ENCODE results near the gene DCP1A. TPM values are rescaled to one million over a fixed set of nuclear protein-coding genes. Genes with fewer than 3 reads are reported as not detected.

Gene DCP1A
- total RNA-seq, 4 donors from 2014 or later, result 20.7 to 37.4 (median 27.1) TPM

GRCh38 chr3:53234841-53235232, 112.5 kb downstream of the DCP1A start:
- Histone ChIP-seq H3K9me3 (no peaks in the 10 kb centered on the region), H3K36me3 (peaks cover 0 to 100% of the 10 kb centered on the region in 2 donors), H3K27me3 (no peaks in the 10 kb centered on the region), H3K27ac (peak overlapping the region in 3 of 4 donors; percentile 59 to 78 (median 71)), H3K4me3 (no peak overlapping the region), H3K4me1 (peaks cover 0 to 48% (median 24%) of the 10 kb centered on the region in 3 donors)
- ATAC-seq, result no peak
- TF ChIP-seq POLR2AphosphoS5 (IDR thresholded peaks at IDR 0.05) (no peak), EP300 (IDR thresholded peaks at IDR 0.05) (no peak), POLR2A (IDR thresholded peaks at IDR 0.05) (no peak)
- TF ChIP-seq, protein P1, sequence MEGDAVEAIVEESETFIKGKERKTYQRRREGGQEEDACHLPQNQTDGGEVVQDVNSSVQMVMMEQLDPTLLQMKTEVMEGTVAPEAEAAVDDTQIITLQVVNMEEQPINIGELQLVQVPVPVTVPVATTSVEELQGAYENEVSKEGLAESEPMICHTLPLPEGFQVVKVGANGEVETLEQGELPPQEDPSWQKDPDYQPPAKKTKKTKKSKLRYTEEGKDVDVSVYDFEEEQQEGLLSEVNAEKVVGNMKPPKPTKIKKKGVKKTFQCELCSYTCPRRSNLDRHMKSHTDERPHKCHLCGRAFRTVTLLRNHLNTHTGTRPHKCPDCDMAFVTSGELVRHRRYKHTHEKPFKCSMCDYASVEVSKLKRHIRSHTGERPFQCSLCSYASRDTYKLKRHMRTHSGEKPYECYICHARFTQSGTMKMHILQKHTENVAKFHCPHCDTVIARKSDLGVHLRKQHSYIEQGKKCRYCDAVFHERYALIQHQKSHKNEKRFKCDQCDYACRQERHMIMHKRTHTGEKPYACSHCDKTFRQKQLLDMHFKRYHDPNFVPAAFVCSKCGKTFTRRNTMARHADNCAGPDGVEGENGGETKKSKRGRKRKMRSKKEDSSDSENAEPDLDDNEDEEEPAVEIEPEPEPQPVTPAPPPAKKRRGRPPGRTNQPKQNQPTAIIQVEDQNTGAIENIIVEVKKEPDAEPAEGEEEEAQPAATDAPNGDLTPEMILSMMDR (IDR thresholded peaks at IDR 0.05), result no peak
- no CpG with 5 or more reads among the region's 10 CpGs for WGBS, 2 donors (ENCODE audit: low coverage in 1 of 2)

DNA sequence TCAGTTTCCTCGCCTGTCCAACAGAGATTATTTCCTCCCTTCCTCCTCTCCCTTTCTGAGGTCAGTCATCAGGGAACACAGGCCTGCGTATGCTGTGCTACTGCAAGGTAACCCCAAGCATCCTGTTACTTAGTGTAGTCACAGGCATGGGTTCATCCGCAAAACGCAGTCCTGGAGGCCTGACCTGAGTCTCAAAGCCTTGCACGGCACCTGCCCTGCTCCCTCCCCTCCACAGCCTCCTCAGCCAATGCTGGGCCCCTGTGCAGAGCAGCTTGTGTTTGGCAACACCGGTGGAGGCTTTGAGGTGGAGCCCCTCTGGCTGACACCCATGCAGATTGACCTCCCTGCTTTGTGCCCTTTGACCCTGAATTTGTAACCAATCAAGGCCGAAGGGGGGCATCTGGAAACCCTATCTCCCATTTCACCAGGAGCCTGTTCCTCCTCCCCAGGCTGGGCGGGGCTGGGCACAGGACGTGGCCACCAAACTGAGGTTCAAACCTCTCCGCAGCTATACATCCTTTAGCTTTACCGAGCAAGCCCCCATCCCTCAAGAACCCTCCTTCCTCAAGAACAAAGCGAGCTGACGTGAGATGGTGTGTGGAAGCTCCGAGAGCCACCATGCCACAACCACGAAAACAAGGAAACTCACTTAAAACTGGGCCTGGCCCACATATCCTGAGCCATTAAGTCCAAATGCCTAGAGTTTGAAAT, 113.1 kb downstream of the DCP1A start:
- peak overlapping the region in 3 of 4 donors; percentile 49 to 78 (median 71) for H3K27ac ChIP-seq
- 95% methylated on average over 8 of the region's 15 CpGs; no CpG with 5 or more reads in 1 of the 2 donors for WGBS, 2 donors (ENCODE audit: low coverage in 1 of 2)
- no peaks in the 10 kb centered on the region for H3K9me3 ChIP-seq
- H3K4me3 ChIP-seq, result no peak overlapping the region
- H3K36me3 ChIP-seq, result peaks cover 0 to 100% of the 10 kb centered on the region in 2 donors
- no peaks in the 10 kb centered on the region for H3K27me3 ChIP-seq
- no peak for ATAC-seq
- TF ChIP-seq POLR2AphosphoS5 (IDR thresholded peaks at IDR 0.05), result no peak
- TF ChIP-seq EP300 (IDR thresholded peaks at IDR 0.05), result no peak
- TF ChIP-seq, protein P1 (IDR thresholded peaks at IDR 0.05), result no peak
- TF ChIP-seq POLR2A (IDR thresholded peaks at IDR 0.05), result no peak
- peaks cover 0 to 42% (median 24%) of the 10 kb centered on the region in 3 donors for H3K4me1 ChIP-seq

Small RNA genes lying within 50 kb of the gene (small RNA-seq; reads per million reads assigned to genes)
- gene RF00019, result 0 reads per million in 4 donors
- 0 reads per million in 4 donors for gene RF00212
- gene RF00568, result 0 reads per million in 4 donors

Other genes starting within 250 kb of the DCP1A start
- gene RFT1, start 217.1 kb downstream of the DCP1A start, total RNA-seq, result 1 to 10 TPM; 6.5 to 7.6 (median 7.2) TPM
- 10 to 100 TPM in 1 of 4 donors, 1 to 10 TPM in 3; 5.5 to 10.1 (median 7.6) TPM for gene PRKCD, start 186.3 kb downstream of the DCP1A start, total RNA-seq
- gene TKT, start 91.5 kb downstream of the DCP1A start, total RNA-seq, result 100 to 1,000 TPM; 218 to 386 (median 278) TPM
- 1 to 10 TPM in 3 of 4 donors, under 1 TPM in 1; 0.52 to 5.7 (median 3.6) TPM for gene CACNA1D, start 147.1 kb upstream of the DCP1A start, total RNA-seq

Measured in gastroesophageal sphincter (tissue), 4 donors.